Liver (tissue), 9 donors: Measurements from ENCODE around the gene SPRR1A. TPM values are rescaled to one million over a fixed set of nuclear protein-coding genes. Genes with fewer than 3 reads are reported as not detected.

Experiments used
- DNase-seq: peaks from one replicate; pipeline ENCODE4 v3.0.0-alpha.2; 2017; ENCODE audit warnings: low spot score
- H3K27ac ChIP-seq, 2 donors: one replicate each; pipeline ENCODE4 v1.7.0; 2013; ENCODE audit warnings: inconsistent platforms in 2 of 2, low read length in 2 of 2, control low read depth in 1 of 2, low read depth in 1 of 2, mild to moderate bottlenecking in 1 of 2
- H3K27me3 ChIP-seq, 4 donors: one replicate each; pipeline versions ENCODE4 v1.6.1 to v1.7.0; 2013; ENCODE audit warnings: low read length in 3 of 4, inconsistent platforms in 1 of 4, mild to moderate bottlenecking in 1 of 4, moderate library complexity in 1 of 4; ENCODE audit not compliant: control insufficient read depth in 4 of 4, insufficient read depth in 4 of 4
- H3K36me3 ChIP-seq, 4 donors: one replicate each; pipeline versions ENCODE4 v1.6.1 to v1.7.0; 2013; ENCODE audit warnings: low read length in 3 of 4, mild to moderate bottlenecking in 3 of 4, low read depth in 1 of 4, moderate library complexity in 1 of 4; ENCODE audit not compliant: control insufficient read depth in 4 of 4, insufficient read depth in 3 of 4
- H3K4me1 ChIP-seq, 4 donors: one replicate each; pipeline versions ENCODE4 v1.6.1 to v1.7.0; 2013; ENCODE audit warnings: low read length in 3 of 4, mild to moderate bottlenecking in 3 of 4, moderate library complexity in 1 of 4; ENCODE audit not compliant: control insufficient read depth in 4 of 4, insufficient read depth in 4 of 4
- H3K4me3 ChIP-seq, 3 donors: one replicate each; pipeline versions ENCODE4 v1.6.1 to v1.7.0; 2013; ENCODE audit warnings: low read length in 3 of 3, control low read depth in 1 of 3, low read depth in 1 of 3, mild to moderate bottlenecking in 1 of 3
- H3K9ac ChIP-seq, 2 donors: one replicate each; pipeline ENCODE4 v1.7.0; 2013; ENCODE audit warnings: low read length in 2 of 2, mild to moderate bottlenecking in 2 of 2, moderate library complexity in 2 of 2, control low read depth in 1 of 2, low read depth in 1 of 2
- H3K9me3 ChIP-seq, 4 donors: one replicate each; pipeline versions ENCODE4 v1.6.1 to v1.7.0; 2013; ENCODE audit warnings: low read length in 3 of 4; ENCODE audit not compliant: control insufficient read depth in 4 of 4
- EGR1 ChIP-seq, 2 donors: IDR thresholded peaks; 2 replicates each; pipeline ENCODE4 v1.6.1; 2016 to 2018; ENCODE audit warnings: antibody characterized with exemption in 2 of 2, low read depth in 2 of 2
- FOXA1 ChIP-seq: IDR thresholded peaks from 2 replicates; pipeline ENCODE4 v1.6.1; 2016; ENCODE audit warnings: antibody characterized with exemption
- FOXA2 ChIP-seq: IDR thresholded peaks from 2 replicates; pipeline ENCODE4 v1.6.1; 2016; ENCODE audit warnings: antibody characterized with exemption
- GABPA ChIP-seq, 2 donors: IDR thresholded peaks in 1 of 2; conservative IDR thresholded peaks in 1 of 2; 2 replicates each; pipeline ENCODE4 v1.6.1; 2016; ENCODE audit warnings: antibody characterized with exemption in 2 of 2, mild to moderate bottlenecking in 1 of 2, moderate library complexity in 1 of 2
- HNF4A ChIP-seq, 2 donors: conservative IDR thresholded peaks; 2 replicates each; pipeline ENCODE4 v1.6.1; 2016; ENCODE audit warnings: antibody characterized with exemption in 2 of 2, mild to moderate bottlenecking in 2 of 2
- HNF4G ChIP-seq: IDR thresholded peaks from 2 replicates; pipeline ENCODE4 v1.6.1; 2016; ENCODE audit warnings: antibody characterized with exemption
- JUND ChIP-seq, 2 donors: IDR thresholded peaks; 2 replicates each; pipeline ENCODE4 v1.6.1; 2016; ENCODE audit warnings: antibody characterized with exemption in 2 of 2
- MAX ChIP-seq: IDR thresholded peaks from 2 replicates; pipeline ENCODE4 v1.6.1; 2016; ENCODE audit warnings: antibody characterized with exemption
- NR2F2 ChIP-seq: IDR thresholded peaks from 2 replicates; pipeline ENCODE4 v1.6.1; 2016; ENCODE audit warnings: antibody characterized with exemption
- RAD21 ChIP-seq, 2 donors: IDR thresholded peaks; 2 replicates each; pipeline ENCODE4 v1.6.1; 2016; ENCODE audit warnings: antibody characterized with exemption in 2 of 2, mild to moderate bottlenecking in 2 of 2
- RXRA ChIP-seq, 2 donors: IDR thresholded peaks; 2 replicates each; pipeline ENCODE4 v1.6.1; 2017 to 2018; ENCODE audit warnings: antibody characterized with exemption in 2 of 2, mild to moderate bottlenecking in 1 of 2
- SP1 ChIP-seq: IDR thresholded peaks from 2 replicates; pipeline ENCODE4 v1.6.1; 2018; ENCODE audit warnings: antibody characterized with exemption, mild to moderate bottlenecking
- TAF1 ChIP-seq: conservative IDR thresholded peaks from 2 replicates; pipeline ENCODE4 v1.6.1; 2016; ENCODE audit warnings: antibody characterized with exemption, mild to moderate bottlenecking
- YY1 ChIP-seq: IDR thresholded peaks from 2 replicates; pipeline ENCODE4 v1.6.1; 2016; ENCODE audit warnings: antibody characterized with exemption, mild to moderate bottlenecking
- ZBTB33 ChIP-seq: IDR thresholded peaks from 2 replicates; pipeline ENCODE4 v1.6.1; 2016; ENCODE audit warnings: antibody characterized with exemption
- WGBS: extraction: QIAGEN DNeasy Blood & Tissue Kit; methylation state at CpG from one replicate; pipeline ENCODE4 v1.1.7; 2013; 5-methylcytosine and 5-hydroxymethylcytosine counted together
- polyA plus RNA-seq, 2 donors: library from polyadenylated mRNA; stranded (reverse) in 1 of 2; unstranded in 1 of 2; fragments of 200-250 nt in 1 of 2; fragments of >200 nt in 1 of 2; fragmentation: Nextera tagmentation in 1 of 2; extraction: Ambion mirVana in 1 of 2; gene quantifications; one replicate each; pipeline versions ENCODE4 v1.2.1 to v1.2.3, GENCODE V29; 2013 to 2015
- total RNA-seq, 2 donors: library from RNA; depleted of rRNA; stranded (reverse); fragments of >200 nt; gene quantifications; one replicate each; pipeline ENCODE4 v1.2.3, GENCODE V29; 2014
- TF ChIP-seq, protein P1 (sequence below): IDR thresholded peaks from 2 replicates; pipeline ENCODE4 v1.6.1; 2016; ENCODE audit warnings: antibody characterized with exemption
- TF ChIP-seq, protein P2 (sequence below): fragments of 150-350 bp; IDR thresholded peaks from 2 replicates; pipeline ENCODE4 v1.5.1; 2017; ENCODE audit warnings: improper control_type of control experiment, low read depth, low read length; ENCODE audit not compliant: missing input control
- TF ChIP-seq, protein P3 (sequence below): IDR thresholded peaks from 2 replicates; pipeline ENCODE4 v1.6.1; 2016; ENCODE audit warnings: antibody characterized with exemption, mild to moderate bottlenecking
- donor health status: healthy.
- donor health status: healthy.
- donor health status: healthy.
- donor health status: healthy.
- donor health status: healthy.

Gene SPRR1A
- total and polyA plus RNA-seq, 4 donors, result not detected

DNA sequence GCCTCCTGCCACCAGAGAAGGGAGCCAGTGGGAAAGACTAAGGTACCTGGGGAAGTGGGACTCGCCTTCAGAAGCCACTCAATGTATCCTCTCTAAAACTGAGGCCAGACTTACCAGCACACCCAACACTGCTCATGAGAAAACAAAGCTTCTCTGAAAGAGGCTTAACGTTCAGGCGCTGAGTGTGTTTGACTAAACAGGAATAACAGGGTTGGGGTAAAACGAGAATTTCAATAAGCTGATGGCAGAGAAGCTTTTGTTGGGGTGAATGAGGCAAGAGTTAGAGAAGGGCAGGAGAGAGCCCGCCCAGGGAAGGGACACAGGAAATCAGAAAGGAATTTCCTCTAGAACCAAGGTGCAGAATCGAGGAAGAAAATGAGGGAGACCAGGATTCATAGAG, 15.9 kb downstream of the SPRR1A start:
- Histone ChIP-seq H3K9me3 (no peaks in the 10 kb centered on the region), H3K4me1 (no peaks in the 10 kb centered on the region), H3K9ac (no peak overlapping the region), H3K27ac (no peak overlapping the region), H3K36me3 (no peaks in the 10 kb centered on the region), H3K27me3 (no peaks in the 10 kb centered on the region), H3K4me3 (no peak overlapping the region)
- 67% methylated on average over 6 of the region's 6 CpGs for WGBS
- no peak for DNase-seq
- no peak for TF ChIP-seq ZBTB33
- no peak for TF ChIP-seq TAF1
- TF ChIP-seq FOXA1, result no peak
- TF ChIP-seq GABPA (IDR thresholded peaks at IDR 0.05 in 1 of 2, conservative IDR thresholded peaks at IDR 0.05 in 1 of 2), result no peak
- TF ChIP-seq YY1, result no peak
- TF ChIP-seq, protein P1, sequence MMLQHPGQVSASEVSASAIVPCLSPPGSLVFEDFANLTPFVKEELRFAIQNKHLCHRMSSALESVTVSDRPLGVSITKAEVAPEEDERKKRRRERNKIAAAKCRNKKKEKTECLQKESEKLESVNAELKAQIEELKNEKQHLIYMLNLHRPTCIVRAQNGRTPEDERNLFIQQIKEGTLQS, result no peak

DNA sequence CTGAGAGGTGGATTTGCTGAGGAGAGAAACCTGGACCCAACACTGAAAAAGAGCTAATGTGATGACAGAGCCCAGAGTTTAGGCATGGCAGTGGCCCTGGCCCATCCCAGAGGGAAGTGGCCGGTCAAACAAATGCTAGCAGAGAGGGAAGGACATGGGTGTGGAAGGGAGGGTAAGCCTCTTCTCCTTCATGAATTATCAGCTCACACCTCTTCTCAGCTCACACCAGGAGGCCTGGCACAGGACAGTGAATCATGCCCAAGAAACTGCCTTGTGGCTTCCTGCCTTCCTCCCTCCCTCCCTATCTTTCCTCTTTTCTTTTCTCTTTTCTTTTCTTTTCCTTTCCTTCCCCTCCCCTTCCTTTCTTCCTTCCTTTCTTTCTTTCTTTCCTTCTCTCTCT, 16.4 kb downstream of the SPRR1A start:
- H3K4me1 ChIP-seq, result no peaks in the 10 kb centered on the region
- no peak overlapping the region for H3K4me3 ChIP-seq
- no peaks in the 10 kb centered on the region for H3K27me3 ChIP-seq
- H3K27ac ChIP-seq, result no peak overlapping the region
- TF ChIP-seq RAD21 (IDR thresholded peaks at IDR 0.05), result no peak
- TF ChIP-seq JUND (IDR thresholded peaks at IDR 0.05), result no peak
- TF ChIP-seq RXRA (IDR thresholded peaks at IDR 0.05), result no peak
- TF ChIP-seq FOXA2, result no peak
- no peak for TF ChIP-seq YY1
- no peak for TF ChIP-seq NR2F2
- TF ChIP-seq HNF4G, result no peak
- TF ChIP-seq SP1, result no peak
- TF ChIP-seq, protein P2, sequence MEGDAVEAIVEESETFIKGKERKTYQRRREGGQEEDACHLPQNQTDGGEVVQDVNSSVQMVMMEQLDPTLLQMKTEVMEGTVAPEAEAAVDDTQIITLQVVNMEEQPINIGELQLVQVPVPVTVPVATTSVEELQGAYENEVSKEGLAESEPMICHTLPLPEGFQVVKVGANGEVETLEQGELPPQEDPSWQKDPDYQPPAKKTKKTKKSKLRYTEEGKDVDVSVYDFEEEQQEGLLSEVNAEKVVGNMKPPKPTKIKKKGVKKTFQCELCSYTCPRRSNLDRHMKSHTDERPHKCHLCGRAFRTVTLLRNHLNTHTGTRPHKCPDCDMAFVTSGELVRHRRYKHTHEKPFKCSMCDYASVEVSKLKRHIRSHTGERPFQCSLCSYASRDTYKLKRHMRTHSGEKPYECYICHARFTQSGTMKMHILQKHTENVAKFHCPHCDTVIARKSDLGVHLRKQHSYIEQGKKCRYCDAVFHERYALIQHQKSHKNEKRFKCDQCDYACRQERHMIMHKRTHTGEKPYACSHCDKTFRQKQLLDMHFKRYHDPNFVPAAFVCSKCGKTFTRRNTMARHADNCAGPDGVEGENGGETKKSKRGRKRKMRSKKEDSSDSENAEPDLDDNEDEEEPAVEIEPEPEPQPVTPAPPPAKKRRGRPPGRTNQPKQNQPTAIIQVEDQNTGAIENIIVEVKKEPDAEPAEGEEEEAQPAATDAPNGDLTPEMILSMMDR, result no peak
- no peak for TF ChIP-seq GABPA (IDR thresholded peaks at IDR 0.05 in 1 of 2, conservative IDR thresholded peaks at IDR 0.05 in 1 of 2)
- TF ChIP-seq, protein P1, result no peak
- TF ChIP-seq ZBTB33, result no peak
- TF ChIP-seq, protein P3, sequence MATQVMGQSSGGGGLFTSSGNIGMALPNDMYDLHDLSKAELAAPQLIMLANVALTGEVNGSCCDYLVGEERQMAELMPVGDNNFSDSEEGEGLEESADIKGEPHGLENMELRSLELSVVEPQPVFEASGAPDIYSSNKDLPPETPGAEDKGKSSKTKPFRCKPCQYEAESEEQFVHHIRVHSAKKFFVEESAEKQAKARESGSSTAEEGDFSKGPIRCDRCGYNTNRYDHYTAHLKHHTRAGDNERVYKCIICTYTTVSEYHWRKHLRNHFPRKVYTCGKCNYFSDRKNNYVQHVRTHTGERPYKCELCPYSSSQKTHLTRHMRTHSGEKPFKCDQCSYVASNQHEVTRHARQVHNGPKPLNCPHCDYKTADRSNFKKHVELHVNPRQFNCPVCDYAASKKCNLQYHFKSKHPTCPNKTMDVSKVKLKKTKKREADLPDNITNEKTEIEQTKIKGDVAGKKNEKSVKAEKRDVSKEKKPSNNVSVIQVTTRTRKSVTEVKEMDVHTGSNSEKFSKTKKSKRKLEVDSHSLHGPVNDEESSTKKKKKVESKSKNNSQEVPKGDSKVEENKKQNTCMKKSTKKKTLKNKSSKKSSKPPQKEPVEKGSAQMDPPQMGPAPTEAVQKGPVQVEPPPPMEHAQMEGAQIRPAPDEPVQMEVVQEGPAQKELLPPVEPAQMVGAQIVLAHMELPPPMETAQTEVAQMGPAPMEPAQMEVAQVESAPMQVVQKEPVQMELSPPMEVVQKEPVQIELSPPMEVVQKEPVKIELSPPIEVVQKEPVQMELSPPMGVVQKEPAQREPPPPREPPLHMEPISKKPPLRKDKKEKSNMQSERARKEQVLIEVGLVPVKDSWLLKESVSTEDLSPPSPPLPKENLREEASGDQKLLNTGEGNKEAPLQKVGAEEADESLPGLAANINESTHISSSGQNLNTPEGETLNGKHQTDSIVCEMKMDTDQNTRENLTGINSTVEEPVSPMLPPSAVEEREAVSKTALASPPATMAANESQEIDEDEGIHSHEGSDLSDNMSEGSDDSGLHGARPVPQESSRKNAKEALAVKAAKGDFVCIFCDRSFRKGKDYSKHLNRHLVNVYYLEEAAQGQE, result no peak
- no peak for TF ChIP-seq FOXA1
- no peak for TF ChIP-seq HNF4A (conservative IDR thresholded peaks at IDR 0.05)
- TF ChIP-seq MAX, result no peak
- TF ChIP-seq EGR1 (IDR thresholded peaks at IDR 0.05; ENCODE audit: low read depth in 2 of 2), result no peak
- TF ChIP-seq TAF1, result no peak
- H3K9ac ChIP-seq, result no peak overlapping the region
- no peak for DNase-seq
- H3K9me3 ChIP-seq, result no peaks in the 10 kb centered on the region
- no peaks in the 10 kb centered on the region for H3K36me3 ChIP-seq
- 97% methylated on average over 1 of the region's 1 CpG for WGBS
